GM23248 (cell line): ENCODE data around the gene ACTA2.

Experiments
- EZH2 ChIP-seq: fragments of 200-600 bp; sonication (generic); IDR thresholded peaks from 2 replicates; pipeline ENCODE4 v1.6.1; 2018; ENCODE audit warnings: antibody characterized with exemption, mild to moderate bottlenecking; ENCODE audit not compliant: insufficient read depth, poor library complexity, severe bottlenecking
- EZH2phosphoT487 ChIP-seq: fragments of 200-600 bp; sonication (generic); IDR thresholded peaks from 2 replicates; pipeline ENCODE4 v1.6.1; 2018; ENCODE audit warnings: antibody characterized with exemption, moderate library complexity, mild to moderate bottlenecking, low read depth; ENCODE audit not compliant: insufficient read depth

DNA sequence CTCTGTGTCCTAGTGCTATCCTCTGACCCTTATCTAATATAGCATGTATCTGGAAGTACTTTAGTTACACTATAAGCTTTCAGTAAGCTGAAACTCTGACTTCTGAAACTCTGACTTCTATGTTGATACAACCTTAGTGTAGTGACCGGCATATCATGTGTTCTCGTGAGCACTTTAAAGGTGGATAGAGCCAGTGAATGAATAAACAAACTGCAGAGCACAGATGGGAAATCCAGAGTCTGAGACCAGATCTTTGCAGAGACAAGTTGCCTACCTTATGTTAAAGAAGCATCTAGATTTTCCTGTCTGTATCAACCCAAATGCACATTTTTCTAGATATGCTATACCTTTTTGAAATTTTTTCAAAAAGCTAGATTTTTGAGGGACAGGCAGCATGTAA is 3.5 kb downstream of the ACTA2 start:
- TF ChIP-seq EZH2 (no peak), EZH2phosphoT487 (no peak)
